Transverse colon (tissue), 4 donors: Measurements from ENCODE around the gene ELANE. TPM values are rescaled to one million over a fixed set of nuclear protein-coding genes. Genes with fewer than 3 reads are reported as not detected.

ENCODE experiments used
- DNase-seq: peaks from one replicate; pipeline ENCODE4 v3.0.0-alpha.2; 2019
- H3K27ac ChIP-seq, 4 donors: fragments of 200-600 bp; sonication (generic); 2 replicates each; pipeline ENCODE4 v1.5.1; 2016 to 2018; ENCODE audit warnings: inconsistent platforms in 4 of 4
- H3K27me3 ChIP-seq: fragments of 200-600 bp; sonication (generic); 2 replicates; pipeline ENCODE4 v1.5.1; 2017; ENCODE audit warnings: inconsistent platforms
- H3K36me3 ChIP-seq, 4 donors: fragments of 200-600 bp; sonication (generic); 2 replicates each; pipeline ENCODE4 v1.5.1; 2017 to 2019; ENCODE audit warnings: inconsistent platforms in 4 of 4
- H3K4me1 ChIP-seq, 4 donors: fragments of 200-600 bp; sonication (generic); 2 replicates each; pipeline ENCODE4 v1.5.1; 2017 to 2020; ENCODE audit warnings: inconsistent platforms in 4 of 4
- H3K4me3 ChIP-seq, 4 donors: fragments of 200-600 bp; sonication (generic); 1 replicate in 1 of 4; 2 replicates in 3 of 4; pipeline versions ENCODE4 v1.5.1 to v1.6.1; 2017 to 2019; ENCODE audit warnings: inconsistent platforms in 4 of 4
- H3K9me3 ChIP-seq, 2 donors: fragments of 200-600 bp; sonication (generic); 2 replicates each; pipeline ENCODE4 v1.5.1; 2017 to 2019; ENCODE audit warnings: inconsistent platforms in 2 of 2
- EP300 ChIP-seq: sonication (generic); formaldehyde crosslinking; IDR thresholded peaks from one replicate; pipeline ENCODE4 v1.6.1; 2017; ENCODE audit warnings: antibody characterized with exemption, low read depth
- POLR2A ChIP-seq: fragments of 450-650 bp; IDR thresholded peaks from one replicate; pipeline ENCODE4 v1.6.1; 2016; ENCODE audit warnings: antibody characterized with exemption, mild to moderate bottlenecking, moderate library complexity
- POLR2AphosphoS5 ChIP-seq, 3 donors: sonication (generic); formaldehyde crosslinking; IDR thresholded peaks; one replicate each; pipeline ENCODE4 v1.6.1; 2016; ENCODE audit warnings: antibody characterized with exemption in 3 of 3
- WGBS, 2 donors: methylation state at CpG; one replicate each; pipeline ENCODE4 v1.1.5; 2018; ENCODE audit warnings: low coverage in 1 of 2; 5-methylcytosine and 5-hydroxymethylcytosine counted together
- in situ Hi-C, 4 donors: fragments of 200-750 bp; cut with MboI; loops; one replicate each; pipeline versions ENCODE4 v1.15.0 to v1.15.1; 2017; ENCODE audit warnings: low sequenced_read_pairs in 3 of 4, low pct_ligation_motif_present in 1 of 4, low pct_unique_long_range_greater_than_20kb in 1 of 4
- intact Hi-C: fragments of 100-400 bp; cut with DNase I; formaldehyde crosslinking; loops from one replicate; pipeline ENCODE4 v1.15.1; 2023; ENCODE audit warnings: low total_unique reads
- total RNA-seq, 4 donors: library from RNA; depleted of rRNA; stranded (reverse); fragments of >200 nt; gene quantifications; one replicate each; pipeline ENCODE4 v1.1.0, GENCODE V29; 2016
- TF ChIP-seq, protein P1 (sequence below), 5 experiments: fragments of 200-600 bp in 3 of 5; fragments of 450-650 bp in 2 of 5; sonication (generic) in 3 of 5; IDR thresholded peaks; 1 replicate in 2 of 5; 2 replicates in 3 of 5; pipeline ENCODE4 v1.5.1; 2016 to 2017; ENCODE audit warnings: antibody characterized with exemption in 5 of 5, inconsistent platforms in 3 of 5, mild to moderate bottlenecking in 2 of 5, moderate library complexity in 1 of 5

Gene ELANE
- total RNA-seq, 4 donors from 2014 or later = 0.79 to 2.2 TPM; not detected in 2

GRCh38 chr19:827314-827709, 24.8 kb upstream of the ELANE start:
- WGBS, 2 donors = 75% methylated on average over 11 of the region's 11 CpGs; no CpG with 5 or more reads in 1 of the 2 donors
- in situ Hi-C loops = no loop called here
- peaks cover 69% of the 10 kb centered on the region for H3K27me3 ChIP-seq

DNA sequence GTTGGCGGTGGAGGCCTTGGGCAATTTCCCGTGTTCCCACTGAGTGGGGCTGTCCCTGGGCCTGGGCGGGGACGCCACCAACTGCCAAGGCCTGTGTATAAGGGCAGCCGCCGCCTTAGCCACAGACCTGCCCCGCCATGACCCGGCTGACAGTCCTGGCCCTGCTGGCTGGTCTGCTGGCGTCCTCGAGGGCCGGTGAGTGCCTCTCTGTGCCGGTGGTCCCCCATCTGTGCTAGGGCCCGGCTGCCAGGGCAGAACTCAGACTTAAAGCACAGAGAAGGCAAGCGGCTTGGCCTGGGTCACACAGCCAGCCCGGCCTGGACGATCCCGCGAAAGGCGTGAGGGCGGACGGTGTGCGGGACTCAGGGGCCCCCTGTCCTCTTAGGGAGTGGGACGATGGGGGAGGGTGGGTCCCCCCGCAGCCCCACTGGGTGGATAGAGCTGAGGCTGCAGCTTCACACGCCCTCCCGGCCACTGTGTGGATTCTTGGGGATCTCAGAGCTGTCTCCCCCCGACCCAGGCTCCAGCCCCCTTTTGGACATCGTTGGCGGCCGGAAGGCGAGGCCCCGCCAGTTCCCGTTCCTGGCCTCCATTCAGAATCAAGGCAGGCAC, 24.3 kb upstream of the ELANE start, which contains the start of gene AZU1:
TSS of gene AZU1 (plus strand) at position 128 of the 612 bp plus-strand sequence. CDS start at position 138, 10 bp downstream.
- intact Hi-C loops = no loop called here
- Histone ChIP-seq H3K9me3 (no peaks in the 10 kb centered on the region), H3K36me3 (no peaks in the 10 kb centered on the region), H3K27me3 (peaks cover 67% of the 10 kb centered on the region), H3K4me3 (no peak within 1 kb of the TSS), H3K27ac (no peak within 1 kb of the TSS), H3K4me1 (peaks cover 0 to 3% (median 0%) of the 10 kb centered on the region in 4 donors)
- DNase-seq = peak; percentile 67
- in situ Hi-C loops = no loop called here
- WGBS, 2 donors = 46% methylated on average over 26 of the region's 33 CpGs; no CpG with 5 or more reads in 1 of the 2 donors
- TF ChIP-seq POLR2A (no peak), POLR2AphosphoS5 (IDR thresholded peaks at IDR 0.05) (no peak), EP300 (no peak)
- TF ChIP-seq, protein P1, sequence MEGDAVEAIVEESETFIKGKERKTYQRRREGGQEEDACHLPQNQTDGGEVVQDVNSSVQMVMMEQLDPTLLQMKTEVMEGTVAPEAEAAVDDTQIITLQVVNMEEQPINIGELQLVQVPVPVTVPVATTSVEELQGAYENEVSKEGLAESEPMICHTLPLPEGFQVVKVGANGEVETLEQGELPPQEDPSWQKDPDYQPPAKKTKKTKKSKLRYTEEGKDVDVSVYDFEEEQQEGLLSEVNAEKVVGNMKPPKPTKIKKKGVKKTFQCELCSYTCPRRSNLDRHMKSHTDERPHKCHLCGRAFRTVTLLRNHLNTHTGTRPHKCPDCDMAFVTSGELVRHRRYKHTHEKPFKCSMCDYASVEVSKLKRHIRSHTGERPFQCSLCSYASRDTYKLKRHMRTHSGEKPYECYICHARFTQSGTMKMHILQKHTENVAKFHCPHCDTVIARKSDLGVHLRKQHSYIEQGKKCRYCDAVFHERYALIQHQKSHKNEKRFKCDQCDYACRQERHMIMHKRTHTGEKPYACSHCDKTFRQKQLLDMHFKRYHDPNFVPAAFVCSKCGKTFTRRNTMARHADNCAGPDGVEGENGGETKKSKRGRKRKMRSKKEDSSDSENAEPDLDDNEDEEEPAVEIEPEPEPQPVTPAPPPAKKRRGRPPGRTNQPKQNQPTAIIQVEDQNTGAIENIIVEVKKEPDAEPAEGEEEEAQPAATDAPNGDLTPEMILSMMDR (IDR thresholded peaks at IDR 0.05) = no peak

More at GRCh38 chr19:827314-827709, 24.8 kb upstream of the ELANE start:
- no peaks in the 10 kb centered on the region for H3K9me3 ChIP-seq
- intact Hi-C loops = no loop called here
- TF ChIP-seq, protein P1 (IDR thresholded peaks at IDR 0.05) = no peak
- TF ChIP-seq EP300 (no peak), POLR2AphosphoS5 (IDR thresholded peaks at IDR 0.05) (no peak), POLR2A (no peak)
- no peak overlapping the region for H3K4me3 ChIP-seq
- peaks cover 0 to 4% (median 3%) of the 10 kb centered on the region in 4 donors for H3K4me1 ChIP-seq
- H3K27ac ChIP-seq = no peak overlapping the region
- no peaks in the 10 kb centered on the region for H3K36me3 ChIP-seq
- no peak for DNase-seq

- intact Hi-C loops (no loop called here), in situ Hi-C loops (no loop called here)
- Histone ChIP-seq H3K27me3 (peaks cover 66% of the 10 kb centered on the region), H3K27ac (no peak overlapping the region), H3K9me3 (no peaks in the 10 kb centered on the region), H3K4me3 (no peak overlapping the region), H3K36me3 (no peaks in the 10 kb centered on the region), H3K4me1 (peaks cover 0 to 3% (median 0%) of the 10 kb centered on the region in 4 donors)
- no peak for TF ChIP-seq POLR2AphosphoS5 (IDR thresholded peaks at IDR 0.05)
- TF ChIP-seq, protein P1 (IDR thresholded peaks at IDR 0.05) = no peak
- TF ChIP-seq POLR2A = no peak
- no peak for TF ChIP-seq EP300
- no peak for DNase-seq
- WGBS, 2 donors = 55% methylated on average over 18 of the region's 18 CpGs; no CpG with 5 or more reads in 1 of the 2 donors
These were observed 22.9 kb upstream of the ELANE start for GRCh38 chr19:829129-829758.
